K562 (cell line): ENCODE measurements around the gene INSL3. TPM values are rescaled to one million over a fixed set of nuclear protein-coding genes. Genes with fewer than 3 reads are reported as not detected.

Experiments used
- BRD9 ChIP-seq: fragments of 450-650 bp; IDR thresholded peaks from 2 replicates; pipeline ENCODE4 v1.6.1; 2018; ENCODE audit warnings: low read depth; ENCODE audit not compliant: partially characterized antibody
- CHD4 ChIP-seq: fragments of 200-600 bp; sonication (generic); IDR thresholded peaks from 3 replicates; pipeline ENCODE4 v1.6.1; 2012; ENCODE audit warnings: low read depth, mild to moderate bottlenecking, mixed read lengths, low read length, inconsistent platforms; ENCODE audit not compliant: insufficient read depth, insufficient replicate concordance, poor library complexity, severe bottlenecking
- E2F6 ChIP-seq, 2 experiments: IDR thresholded peaks; 2 replicates each; pipeline ENCODE4 v1.6.1; 2011; ENCODE audit warnings: borderline replicate concordance in 1 of 2, control low read depth in 1 of 2, low read depth in 1 of 2, low read length in 1 of 2, mild to moderate bottlenecking in 1 of 2, mixed read lengths in 1 of 2, moderate library complexity in 1 of 2; ENCODE audit not compliant: insufficient read depth in 1 of 2, insufficient read length in 1 of 2, poor library complexity in 1 of 2, severe bottlenecking in 1 of 2; ENCODE audit errors: extremely low read depth in 1 of 2
- HBP1 ChIP-seq: fragments of 450-650 bp; formaldehyde crosslinking; IDR thresholded peaks from 2 replicates; pipeline ENCODE4 v1.4.0; 2022; ENCODE audit warnings: missing genetic modification characterization
- SETDB1 ChIP-seq: IDR thresholded peaks from one replicate; pipeline ENCODE4 v1.6.1; 2012; ENCODE audit warnings: low read length, control low read depth, inconsistent platforms
- SUPT5H ChIP-seq: fragments of 450-650 bp; IDR thresholded peaks from 2 replicates; pipeline ENCODE4 v1.6.1; 2016
- TOE1 ChIP-seq, 2 experiments: fragments of 450-650 bp in 1 of 2; sonication (generic) in 1 of 2; formaldehyde crosslinking in 1 of 2; IDR thresholded peaks; 2 replicates each; pipeline versions ENCODE4 v1.7.1 to v1.8.0; 2016 to 2022; ENCODE audit warnings: borderline replicate concordance in 2 of 2, mild to moderate bottlenecking in 2 of 2, antibody characterized with exemption in 1 of 2, inconsistent platforms in 1 of 2, low read depth in 1 of 2, missing genetic modification reagents in 1 of 2, moderate library complexity in 1 of 2
- TSHZ1 ChIP-seq: fragments of 250-450 bp; sonication (Bioruptor Pico); IDR thresholded peaks from 2 replicates; pipeline ENCODE4 v1.4.0; 2020; ENCODE audit warnings: mild to moderate bottlenecking, moderate library complexity
- ZBTB11 ChIP-seq, 3 experiments: fragments of 200-800 bp in 1 of 3; fragments of 250-450 bp in 1 of 3; fragments of 450-650 bp in 1 of 3; sonication (Bioruptor Pico) in 1 of 3; sonication (Bioruptor generic) in 1 of 3; formaldehyde crosslinking in 1 of 3; IDR thresholded peaks; 2 replicates each; pipeline versions ENCODE4 v1.6.1 to v1.8.0; 2016 to 2022; ENCODE audit warnings: mild to moderate bottlenecking in 2 of 3, missing genetic modification characterization in 2 of 3, missing compliant biosample characterization in 1 of 3, moderate library complexity in 1 of 3
- ZSCAN32 ChIP-seq: fragments of 450-650 bp; formaldehyde crosslinking; IDR thresholded peaks from 2 replicates; pipeline ENCODE4 v1.4.0; 2020; ENCODE audit warnings: mild to moderate bottlenecking, moderate library complexity
- polyA plus RNA-seq, 8 experiments: library from polyadenylated mRNA; depleted of rRNA in 4 of 8; stranded (reverse) in 5 of 8; unstranded in 3 of 8; fragments of >200 nt; fragmentation: Nextera tagmentation in 2 of 8; fragmentation: Illumina TruSeq in 1 of 8; extraction: Ambion mirVana in 2 of 8; extraction: Trizol in 1 of 8; gene quantifications; 2 replicates each; pipeline versions ENCODE4 v1.2.1 to v1.2.3, GENCODE V29; 2011 to 2014; ENCODE audit warnings: inconsistent platforms in 1 of 8, missing spikeins in 1 of 8
- total RNA-seq, 7 experiments: library from RNA; depleted of rRNA in 6 of 7; stranded (reverse); fragments of >200 nt in 6 of 7; fragmentation: Illumina TruSeq in 2 of 7; extraction: Trizol in 2 of 7; gene quantifications; 2 replicates each; pipeline versions ENCODE4 v1.2.1 to v1.2.3, GENCODE V29; 2011 to 2021; ENCODE audit warnings: low replicate concordance in 1 of 7
- TF ChIP-seq, protein P1 (sequence below): IDR thresholded peaks from 2 replicates; pipeline ENCODE4 v1.6.1; 2011; ENCODE audit warnings: borderline replicate concordance, low read depth, mild to moderate bottlenecking, moderate library complexity, low read length; ENCODE audit not compliant: insufficient read depth, poor library complexity, severe bottlenecking

The INSL3 gene
- total and polyA plus RNA-seq, 9 of the 15 experiments (the other 6 are each of a cell fraction or from before 2014, with no cell fraction given), result not detected

DNA sequence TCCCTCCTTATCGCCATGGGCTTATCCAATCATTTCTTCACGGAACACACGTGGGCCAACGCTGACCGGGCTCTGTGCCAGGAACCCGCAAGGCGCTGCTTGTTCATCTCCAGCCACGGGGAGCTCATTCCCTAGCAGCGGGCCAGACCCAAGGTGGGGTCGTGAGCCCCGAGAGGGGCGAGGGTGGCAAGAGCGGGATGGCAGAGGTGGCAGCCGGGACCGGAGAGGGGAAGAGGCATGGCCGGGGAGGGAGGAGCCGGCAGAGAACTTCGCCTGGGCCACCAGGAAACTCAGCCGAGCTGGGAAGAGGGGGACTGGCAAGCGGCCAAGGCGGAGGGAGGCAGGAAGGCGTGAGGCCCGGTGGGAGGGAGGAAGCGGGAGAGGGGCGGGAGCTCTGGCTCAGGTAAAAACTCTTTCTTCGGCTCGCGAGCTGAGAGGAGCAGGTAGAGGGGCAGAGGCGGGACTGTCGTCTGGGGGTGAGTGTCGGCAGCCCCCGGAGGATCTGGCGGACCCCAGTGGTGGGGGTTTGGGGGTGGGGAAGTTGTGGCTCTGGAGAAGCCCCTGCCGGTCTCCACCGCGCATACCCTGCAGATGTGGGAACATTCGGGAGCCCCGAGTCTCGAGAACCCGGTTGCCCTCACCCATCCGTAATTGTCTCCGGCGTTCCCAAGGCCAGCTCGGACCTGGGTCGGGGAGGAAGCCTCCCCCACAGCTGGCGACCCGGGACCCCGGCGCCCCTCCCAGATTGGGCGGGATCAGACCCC, 26.4 kb downstream of the INSL3 start, which contains the start of gene B3GNT3 (continued):
- TF ChIP-seq, protein P1, sequence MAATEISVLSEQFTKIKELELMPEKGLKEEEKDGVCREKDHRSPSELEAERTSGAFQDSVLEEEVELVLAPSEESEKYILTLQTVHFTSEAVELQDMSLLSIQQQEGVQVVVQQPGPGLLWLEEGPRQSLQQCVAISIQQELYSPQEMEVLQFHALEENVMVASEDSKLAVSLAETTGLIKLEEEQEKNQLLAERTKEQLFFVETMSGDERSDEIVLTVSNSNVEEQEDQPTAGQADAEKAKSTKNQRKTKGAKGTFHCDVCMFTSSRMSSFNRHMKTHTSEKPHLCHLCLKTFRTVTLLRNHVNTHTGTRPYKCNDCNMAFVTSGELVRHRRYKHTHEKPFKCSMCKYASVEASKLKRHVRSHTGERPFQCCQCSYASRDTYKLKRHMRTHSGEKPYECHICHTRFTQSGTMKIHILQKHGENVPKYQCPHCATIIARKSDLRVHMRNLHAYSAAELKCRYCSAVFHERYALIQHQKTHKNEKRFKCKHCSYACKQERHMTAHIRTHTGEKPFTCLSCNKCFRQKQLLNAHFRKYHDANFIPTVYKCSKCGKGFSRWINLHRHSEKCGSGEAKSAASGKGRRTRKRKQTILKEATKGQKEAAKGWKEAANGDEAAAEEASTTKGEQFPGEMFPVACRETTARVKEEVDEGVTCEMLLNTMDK, result no peak
- TF ChIP-seq HBP1 (CRISPR knock-in tag) (no peak), SETDB1 (no peak), CHD4 (peak; percentile 82), E2F6 (IDR thresholded peaks at IDR 0.05; ENCODE audit: borderline replicate concordance in 1 of 2, extremely low read depth in 1 of 2, insufficient read depth in 1 of 2, insufficient read length in 1 of 2, low read depth in 1 of 2, low read length in 1 of 2, poor library complexity in 1 of 2, severe bottlenecking in 1 of 2) (peak in 1 of 2 experiments; percentile 30), BRD9 (no peak), TOE1 (IDR thresholded peaks at IDR 0.05; ENCODE audit: borderline replicate concordance) (0 out of 2 replicates have a peak, but pooled peaks have one; percentile 48), TOE1 (CRISPR knock-in tag; IDR thresholded peaks at IDR 0.05; ENCODE audit: borderline replicate concordance, low read depth) (no peak), TSHZ1 (CRISPR knock-in tag) (no peak), ZBTB11 (CRISPR knock-in tag; IDR thresholded peaks at IDR 0.05) (no peak), SUPT5H (no peak), ZSCAN32 (CRISPR knock-in tag) (no peak)
